Endothelial cell of umbilical vein (primary cell): ENCODE data around the gene CARD9. TPM values are rescaled to one million over a fixed set of nuclear protein-coding genes. Genes with fewer than 3 reads are reported as not detected.
A peak's percentile ranks its signal among the peaks of the same experiment; 100 is the strongest.

Experiments
- BruUV-seq: library from RNA; stranded (reverse); fragments of 400-500 nt; replicated peaks from 2 replicates; lab custom pipeline; 2021; lab: Mats Ljungman, UMichigan
- CTCF ChIA-PET: fragments of 300-600, 350-600 bp; sonication (Branson Sonifier 250); formaldehyde crosslinking; loops from one replicate; lab custom pipeline; 2021; ENCODE audit warnings: antibody characterized with exemption, inconsistent platforms; lab: Charles Lee
- POLR2A ChIA-PET: fragments of 300-600, 350-600 bp; sonication (Branson Sonifier 250); formaldehyde crosslinking; loops from one replicate; lab custom pipeline; 2021; ENCODE audit warnings: antibody characterized with exemption, inconsistent platforms; lab: Charles Lee
- DNase-seq: peaks from one replicate; pipeline ENCODE4 v3.0.0-alpha.2; 2011; ENCODE audit warnings: low read depth, low spot score
- FAIRE-seq: peaks from 2 replicates; lab custom pipeline; 2011; peaks lifted over from hg19 to GRCh38; lab: Jason Lieb, UNC
- H2AFZ ChIP-seq: 2 replicates; pipeline ENCODE4 v1.6.0; 2012; ENCODE audit warnings: low read depth, low read length, control low read depth, inconsistent platforms
- H3K27ac ChIP-seq: 2 replicates; pipeline ENCODE4 v1.5.1; 2011; ENCODE audit warnings: low read depth, mild to moderate bottlenecking, control low read depth, low read length, moderate library complexity; ENCODE audit not compliant: insufficient read depth
- H3K27me3 ChIP-seq, 2 experiments: 2 replicates each; pipeline versions ENCODE4 v1.6.0 to v1.6.1; 2011; ENCODE audit warnings: low read length in 2 of 2, mixed read lengths in 1 of 2; ENCODE audit not compliant: control insufficient read depth in 2 of 2, insufficient read depth in 2 of 2
- H3K36me3 ChIP-seq, 2 experiments: 2 replicates in 1 of 2; 3 replicates in 1 of 2; pipeline ENCODE4 v1.5.1; 2011; ENCODE audit warnings: low read length in 2 of 2, mild to moderate bottlenecking in 1 of 2, moderate library complexity in 1 of 2; ENCODE audit not compliant: control insufficient read depth in 2 of 2, insufficient read depth in 2 of 2; ENCODE audit errors: extremely low read depth in 1 of 2
- H3K4me1 ChIP-seq: 3 replicates; pipeline ENCODE4 v1.5.1; 2011; ENCODE audit warnings: mild to moderate bottlenecking, low read length; ENCODE audit not compliant: control insufficient read depth, insufficient read depth; ENCODE audit errors: extremely low read depth
- H3K4me2 ChIP-seq: 2 replicates; pipeline ENCODE4 v1.6.1; 2011; ENCODE audit warnings: low read length, control low read depth, mixed read lengths; ENCODE audit not compliant: insufficient read depth
- H3K4me3 ChIP-seq, 3 experiments: fragments of 200-600 bp in 1 of 3; sonication (generic), shearing (Covaris generic) in 1 of 3; replicated peaks in 1 of 3; 2 replicates each; pipeline ENCODE4 v1.5.1; 2011 to 2016; ENCODE audit warnings: control low read depth in 3 of 3, low read length in 3 of 3, mild to moderate bottlenecking in 2 of 3, inconsistent platforms in 1 of 3, low read depth in 1 of 3, moderate library complexity in 1 of 3; ENCODE audit not compliant: insufficient read depth in 1 of 3
- H3K79me2 ChIP-seq: 2 replicates; pipeline ENCODE4 v1.6.0; 2012; ENCODE audit warnings: low read length, inconsistent platforms; ENCODE audit not compliant: control insufficient read depth, insufficient read depth
- H3K9ac ChIP-seq: replicated peaks from 2 replicates; pipeline ENCODE3; 2011; ENCODE audit warnings: low read length, control low read depth; ENCODE audit not compliant: insufficient read depth; ENCODE audit errors: extremely low read depth
- H3K9me1 ChIP-seq: replicated peaks from 3 replicates; pipeline ENCODE4 v1.6.0; 2011; ENCODE audit warnings: mild to moderate bottlenecking, low read length; ENCODE audit not compliant: control insufficient read depth, insufficient read depth; ENCODE audit errors: extremely low read depth
- H3K9me3 ChIP-seq: replicated peaks from 2 replicates; pipeline ENCODE4 v1.5.1; 2012; ENCODE audit warnings: low read length, inconsistent platforms; ENCODE audit not compliant: control insufficient read depth, insufficient read depth
- H4K20me1 ChIP-seq: replicated peaks from 2 replicates; pipeline ENCODE3; 2011; ENCODE audit warnings: mild to moderate bottlenecking, low read length; ENCODE audit not compliant: control insufficient read depth, insufficient read depth; ENCODE audit errors: extremely low read depth
- EZH2 ChIP-seq: IDR thresholded peaks from 2 replicates; pipeline ENCODE4 v1.6.1; 2012; ENCODE audit warnings: borderline replicate concordance, low read depth, mild to moderate bottlenecking, moderate library complexity, low read length, inconsistent platforms; ENCODE audit not compliant: severe bottlenecking
- FOS ChIP-seq: IDR thresholded peaks from 2 replicates; pipeline ENCODE4 v1.6.1; 2011; ENCODE audit warnings: mild to moderate bottlenecking, low read length, moderate library complexity, borderline replicate concordance; ENCODE audit not compliant: insufficient read depth
- GATA2 ChIP-seq: IDR thresholded peaks from 2 replicates; pipeline ENCODE4 v1.7.0; 2011; ENCODE audit warnings: low read depth, mild to moderate bottlenecking, moderate library complexity, mixed read lengths, low read length; ENCODE audit not compliant: insufficient read length, insufficient read depth
- JUN ChIP-seq: IDR thresholded peaks from 2 replicates; pipeline ENCODE4 v1.6.1; 2011; ENCODE audit warnings: borderline replicate concordance, low read depth; ENCODE audit not compliant: insufficient read length, insufficient read depth
- MYC ChIP-seq: IDR thresholded peaks from one replicate; pipeline ENCODE4 v1.6.1; 2011; ENCODE audit warnings: mild to moderate bottlenecking, low read depth, low read length
- POLR2A ChIP-seq: IDR thresholded peaks from 2 replicates; pipeline ENCODE4 v1.6.1; 2012; ENCODE audit warnings: low read depth, mild to moderate bottlenecking, control low read depth, low read length
- POLR2AphosphoS5 ChIP-seq: IDR thresholded peaks from 2 replicates; pipeline ENCODE4 v1.6.1; 2012; ENCODE audit warnings: low read depth, mild to moderate bottlenecking, control low read depth, low read length, moderate library complexity; ENCODE audit not compliant: insufficient read depth
- dilution Hi-C: fragments of 300-500 bp; cut with MboI; formaldehyde crosslinking; loops from one replicate; pipeline ENCODE4 v1.15.0; 2019; ENCODE audit warnings: low sequenced_read_pairs; ENCODE audit not compliant: extremely low pct_ligation_motif_present
- intact Hi-C: fragments of 100-400 bp; cut with micrococcal nuclease; formaldehyde crosslinking; loops from one replicate; pipeline ENCODE4 v1.10.0; 2022
- polyA plus RNA-seq, 4 experiments: library from polyadenylated mRNA; depleted of rRNA in 3 of 4; stranded (reverse) in 3 of 4; unstranded in 1 of 4; fragments of >200 nt; gene quantifications; 2 replicates each; pipeline versions ENCODE4 v1.2.1 to v1.2.3, GENCODE V29; 2011 to 2012; ENCODE audit warnings: missing spikeins in 1 of 4
- total RNA-seq: library from RNA; stranded (reverse); gene quantifications from 2 replicates; pipeline ENCODE4 v1.2.3, GENCODE V29; 2021
- TF ChIP-seq, protein P1 (sequence below), 2 donors: IDR thresholded peaks; 1 replicate in 1 of 2; 2 replicates in 1 of 2; pipeline ENCODE4 v1.5.1; 2011; ENCODE audit warnings: low read length in 2 of 2, mild to moderate bottlenecking in 2 of 2, moderate library complexity in 2 of 2, control low read depth in 1 of 2, inconsistent platforms in 1 of 2, low read depth in 1 of 2; ENCODE audit not compliant: insufficient read depth in 1 of 2; ENCODE audit errors: extremely low read depth in 1 of 2

CARD9 gene
- total and polyA plus RNA-seq, 2 donors (not counting 3 experiments of a cell fraction or from before 2014, with no cell fraction given): 0.22 to 0.71 TPM

DNA sequence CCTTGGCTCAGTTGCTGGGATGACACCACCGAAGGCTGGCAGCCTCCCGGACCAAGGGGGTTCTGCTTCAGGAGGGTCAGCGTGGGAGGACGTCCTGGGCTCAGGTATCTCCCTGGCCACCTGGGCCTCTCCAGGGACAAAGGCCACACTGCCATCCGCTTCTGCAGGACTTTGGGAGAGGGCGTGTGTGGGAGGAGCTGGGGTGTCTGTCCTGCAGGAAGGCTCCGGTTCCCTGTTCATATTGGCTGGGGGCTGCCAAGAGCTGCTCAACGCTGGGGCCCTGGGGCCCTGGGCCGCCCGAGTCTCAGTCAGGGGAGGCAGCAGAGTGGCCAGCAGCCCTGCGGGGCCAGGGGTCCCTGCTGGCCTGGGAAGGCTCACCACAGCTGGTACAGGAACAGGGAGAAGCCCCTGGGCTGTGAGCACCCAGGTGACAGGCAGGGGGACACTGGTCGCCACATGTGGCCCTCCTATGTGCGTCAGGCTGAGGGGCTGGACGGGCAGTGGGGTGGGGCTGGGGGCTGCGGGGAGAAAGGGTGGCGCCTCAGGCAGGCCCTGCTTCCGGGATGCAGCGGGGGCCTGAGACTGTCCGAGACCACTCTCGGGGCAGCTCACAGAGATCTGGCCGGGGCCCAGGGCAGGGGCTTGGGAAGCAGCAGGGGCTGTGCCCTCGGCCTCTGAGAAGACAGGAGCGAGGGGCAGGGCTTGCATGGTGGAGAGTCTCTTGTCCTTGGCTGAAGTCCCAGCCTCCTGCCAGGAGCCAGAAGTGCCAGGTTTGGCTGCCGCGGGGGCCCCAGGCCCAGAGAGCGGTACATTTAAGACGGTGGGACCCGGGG lies 4.9 kb upstream of the CARD9 start:
- FAIRE-seq (no peak), DNase-seq (no peak)
- no peaks in the 10 kb centered on the region for H3K4me1 ChIP-seq
- POLR2A ChIA-PET: no interaction called here
- H3K36me3 ChIP-seq: peaks cover 4 to 41% of the 10 kb centered on the region in 2 experiments
- dilution Hi-C loops (no loop called here), intact Hi-C loops (no loop called here)
- no peak overlapping the region for H3K4me3 ChIP-seq
- no peaks in the 10 kb centered on the region for H4K20me1 ChIP-seq
- no peaks in the 10 kb centered on the region for H3K9me1 ChIP-seq
- TSS peak; percentile 12 for BruUV-seq
- H3K79me2 ChIP-seq: no peaks in the 10 kb centered on the region
- H3K9ac ChIP-seq: no peak overlapping the region
- no peak overlapping the region for H3K4me2 ChIP-seq
- H3K27me3 ChIP-seq: no peaks in the 10 kb centered on the region
- CTCF ChIA-PET: interaction anchor here (1.5 to 2.3 kb wide), 2 partner anchors 11 to 15 kb away, joined by 3 to 10 read pairs; partner anchors contain the start of gene DNLZ
- no peaks in the 10 kb centered on the region for H3K9me3 ChIP-seq
- no peak for TF ChIP-seq POLR2A
- no peak for TF ChIP-seq EZH2
- no peak for TF ChIP-seq JUN
- no peak for TF ChIP-seq POLR2AphosphoS5
- no peak for TF ChIP-seq FOS
- TF ChIP-seq, protein P1, sequence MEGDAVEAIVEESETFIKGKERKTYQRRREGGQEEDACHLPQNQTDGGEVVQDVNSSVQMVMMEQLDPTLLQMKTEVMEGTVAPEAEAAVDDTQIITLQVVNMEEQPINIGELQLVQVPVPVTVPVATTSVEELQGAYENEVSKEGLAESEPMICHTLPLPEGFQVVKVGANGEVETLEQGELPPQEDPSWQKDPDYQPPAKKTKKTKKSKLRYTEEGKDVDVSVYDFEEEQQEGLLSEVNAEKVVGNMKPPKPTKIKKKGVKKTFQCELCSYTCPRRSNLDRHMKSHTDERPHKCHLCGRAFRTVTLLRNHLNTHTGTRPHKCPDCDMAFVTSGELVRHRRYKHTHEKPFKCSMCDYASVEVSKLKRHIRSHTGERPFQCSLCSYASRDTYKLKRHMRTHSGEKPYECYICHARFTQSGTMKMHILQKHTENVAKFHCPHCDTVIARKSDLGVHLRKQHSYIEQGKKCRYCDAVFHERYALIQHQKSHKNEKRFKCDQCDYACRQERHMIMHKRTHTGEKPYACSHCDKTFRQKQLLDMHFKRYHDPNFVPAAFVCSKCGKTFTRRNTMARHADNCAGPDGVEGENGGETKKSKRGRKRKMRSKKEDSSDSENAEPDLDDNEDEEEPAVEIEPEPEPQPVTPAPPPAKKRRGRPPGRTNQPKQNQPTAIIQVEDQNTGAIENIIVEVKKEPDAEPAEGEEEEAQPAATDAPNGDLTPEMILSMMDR (IDR thresholded peaks at IDR 0.05; ENCODE audit: extremely low read depth in 1 of 2, insufficient read depth in 1 of 2, low read depth in 1 of 2, low read length in 2 of 2): no peak
- TF ChIP-seq GATA2: no peak
- TF ChIP-seq MYC: no peak
- H2AFZ ChIP-seq: no peak overlapping the region
- H3K27ac ChIP-seq: no peak overlapping the region
